ENCODE data around the gene ASAP2.

ASAP2 gene

GRCh38 chr2:9364791-9365497 is 158.3 kb downstream of the ASAP2 start:
- Histone ChIP-seq H3K27ac (ENCODE audit: low read length) (no peak overlapping the region), H3K4me3 (ENCODE audit: low read depth in 1 of 2, low read length in 2 of 2) (no peak overlapping the region), H3K4me1 (ENCODE audit: control insufficient read depth in 1 of 2, insufficient read depth in 2 of 2, low read length in 2 of 2) (no peaks in the 10 kb centered on the region), H3K9me3 (ENCODE audit: control insufficient read depth in 1 of 2, low read length in 2 of 2) (no peaks in the 10 kb centered on the region), H3K27me3 (ENCODE audit: low read depth, low read length) (no peaks in the 10 kb centered on the region), H3K36me3 (ENCODE audit: control insufficient read depth in 1 of 2, insufficient read depth in 2 of 2, low read length in 2 of 2) (peaks cover 34 to 38% of the 10 kb centered on the region in 2 donors)

- no peak overlapping the region for H3K27ac ChIP-seq (ENCODE audit: low read length)
- no peaks in the 10 kb centered on the region for H3K4me1 ChIP-seq (ENCODE audit: control insufficient read depth in 1 of 2, insufficient read depth in 2 of 2, low read length in 2 of 2)
- H3K4me3 ChIP-seq (ENCODE audit: low read depth in 1 of 2, low read length in 2 of 2), result no peak overlapping the region
- peaks cover 33 to 38% of the 10 kb centered on the region in 2 donors for H3K36me3 ChIP-seq (ENCODE audit: control insufficient read depth in 1 of 2, insufficient read depth in 2 of 2, low read length in 2 of 2)
- no peaks in the 10 kb centered on the region for H3K9me3 ChIP-seq (ENCODE audit: control insufficient read depth in 1 of 2, low read length in 2 of 2)
- no peaks in the 10 kb centered on the region for H3K27me3 ChIP-seq (ENCODE audit: low read depth, low read length)
Observed at GRCh38 chr2:9365498-9366019, 158.9 kb downstream of the ASAP2 start.

- H3K27me3 ChIP-seq (ENCODE audit: low read depth, low read length), result no peaks in the 10 kb centered on the region
- H3K4me1 ChIP-seq (ENCODE audit: control insufficient read depth in 1 of 2, insufficient read depth in 2 of 2, low read length in 2 of 2), result no peaks in the 10 kb centered on the region
- no peaks in the 10 kb centered on the region for H3K9me3 ChIP-seq (ENCODE audit: control insufficient read depth in 1 of 2, low read length in 2 of 2)
- no peak overlapping the region for H3K27ac ChIP-seq (ENCODE audit: low read length)
- no peak overlapping the region for H3K4me3 ChIP-seq (ENCODE audit: low read depth in 1 of 2, low read length in 2 of 2)
- peaks cover 38% of the 10 kb centered on the region in 2 donors for H3K36me3 ChIP-seq (ENCODE audit: control insufficient read depth in 1 of 2, insufficient read depth in 2 of 2, low read length in 2 of 2)
Observed at GRCh38 chr2:9366026-9366425, 159.4 kb downstream of the ASAP2 start.

DNA sequence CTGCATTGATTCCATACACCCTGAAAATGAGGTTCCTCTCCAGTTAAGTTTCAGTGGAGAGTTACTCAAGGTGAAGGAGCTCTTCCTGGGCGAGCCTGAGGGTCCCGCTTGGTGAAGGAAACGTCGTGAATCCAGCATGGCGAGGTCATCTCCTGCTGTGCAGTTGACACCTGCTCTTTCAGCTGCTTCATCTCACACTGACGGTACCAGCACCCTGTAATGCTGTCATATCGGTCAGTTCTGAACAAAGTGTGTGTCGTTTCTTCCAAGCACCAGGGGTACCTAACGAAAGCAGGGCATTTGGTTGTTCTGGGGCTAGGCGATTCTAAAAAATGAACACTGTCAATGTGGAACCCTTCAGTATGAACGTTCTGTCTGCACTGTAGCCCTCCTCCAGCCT is 164.1 kb downstream of the ASAP2 start:
- Histone ChIP-seq H3K9me3 (ENCODE audit: control insufficient read depth in 1 of 2, low read length in 2 of 2) (no peaks in the 10 kb centered on the region), H3K27ac (ENCODE audit: low read length) (no peak overlapping the region), H3K4me3 (ENCODE audit: low read depth in 1 of 2, low read length in 2 of 2) (no peak overlapping the region), H3K36me3 (ENCODE audit: control insufficient read depth in 1 of 2, insufficient read depth in 2 of 2, low read length in 2 of 2) (peaks cover 33 to 48% of the 10 kb centered on the region in 2 donors), H3K4me1 (ENCODE audit: control insufficient read depth in 1 of 2, insufficient read depth in 2 of 2, low read length in 2 of 2) (no peaks in the 10 kb centered on the region), H3K27me3 (ENCODE audit: low read depth, low read length) (no peaks in the 10 kb centered on the region)

GRCh38 chr2:9373047-9373446 is 166.4 kb downstream of the ASAP2 start:
- Histone ChIP-seq H3K4me1 (ENCODE audit: control insufficient read depth in 1 of 2, insufficient read depth in 2 of 2, low read length in 2 of 2) (peaks cover 0 to 7% of the 10 kb centered on the region in 2 donors), H3K36me3 (ENCODE audit: control insufficient read depth in 1 of 2, insufficient read depth in 2 of 2, low read length in 2 of 2) (peaks cover 25 to 38% of the 10 kb centered on the region in 2 donors), H3K9me3 (ENCODE audit: control insufficient read depth in 1 of 2, low read length in 2 of 2) (no peaks in the 10 kb centered on the region), H3K4me3 (ENCODE audit: low read depth in 1 of 2, low read length in 2 of 2) (no peak overlapping the region), H3K27ac (ENCODE audit: low read length) (no peak overlapping the region), H3K27me3 (ENCODE audit: low read depth, low read length) (no peaks in the 10 kb centered on the region)

DNA sequence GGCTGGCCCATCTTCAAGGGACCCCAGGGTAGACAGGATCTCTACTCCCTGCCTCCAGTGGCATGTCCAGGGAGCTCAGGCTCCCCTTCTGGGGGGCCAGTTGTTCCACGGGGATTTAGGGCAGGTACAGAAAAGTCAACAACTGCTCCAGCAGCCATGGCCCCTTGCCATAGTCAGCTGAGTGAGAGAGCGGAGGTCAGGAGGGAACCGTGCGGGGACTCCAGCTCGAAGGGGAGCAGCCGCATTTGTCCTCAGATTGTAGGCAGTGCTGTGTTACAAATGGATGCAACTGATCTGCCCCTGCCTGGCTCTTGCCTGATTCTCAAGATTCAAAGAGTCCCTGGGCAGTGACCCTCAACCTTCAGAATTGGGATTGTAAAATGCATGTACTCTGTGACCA is 166.9 kb downstream of the ASAP2 start:
- no peak overlapping the region for H3K27ac ChIP-seq (ENCODE audit: low read length)
- H3K4me1 ChIP-seq (ENCODE audit: control insufficient read depth in 1 of 2, insufficient read depth in 2 of 2, low read length in 2 of 2), result peaks cover 0 to 8% of the 10 kb centered on the region in 2 donors

DNA sequence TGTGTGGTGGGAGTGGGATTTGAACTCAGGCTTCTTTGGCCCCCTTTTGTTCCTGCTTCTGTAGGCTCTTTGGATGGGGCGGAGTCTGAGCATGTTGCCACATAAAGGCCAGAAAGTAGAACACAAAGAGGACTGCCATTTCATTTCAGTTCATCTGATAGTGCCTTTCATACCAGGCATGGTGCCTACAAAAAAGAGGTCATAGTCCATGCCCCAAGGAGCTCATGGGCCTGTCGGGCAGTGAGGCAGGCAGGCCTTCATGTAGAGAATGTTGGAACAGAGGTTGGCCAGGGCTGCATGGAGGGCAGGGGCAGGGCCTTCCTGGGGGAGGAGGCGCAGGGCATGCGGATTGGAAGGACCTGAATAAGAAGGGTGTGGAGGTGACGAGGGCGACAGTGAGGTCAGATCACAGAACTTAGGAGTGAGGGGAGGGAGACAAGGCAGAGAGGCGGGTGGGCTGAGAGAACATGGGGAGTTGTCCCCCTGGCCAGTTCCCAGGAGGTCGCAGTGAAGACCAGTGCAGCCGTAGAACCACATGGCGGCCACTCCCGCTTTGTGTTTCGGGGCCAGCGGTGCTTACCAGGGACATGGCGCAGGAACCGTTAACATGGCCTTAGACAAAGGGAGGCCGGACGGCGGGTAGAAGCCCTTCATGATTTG is 167.6 kb downstream of the ASAP2 start:
- no peaks in the 10 kb centered on the region for H3K27me3 ChIP-seq (ENCODE audit: low read depth, low read length)
- H3K27ac ChIP-seq (ENCODE audit: low read length), result no peak overlapping the region
- no peak overlapping the region for H3K4me3 ChIP-seq (ENCODE audit: low read depth in 1 of 2, low read length in 2 of 2)
- H3K9me3 ChIP-seq (ENCODE audit: control insufficient read depth in 1 of 2, low read length in 2 of 2), result no peaks in the 10 kb centered on the region
- H3K4me1 ChIP-seq (ENCODE audit: control insufficient read depth in 1 of 2, insufficient read depth in 2 of 2, low read length in 2 of 2), result peaks cover 0 to 8% of the 10 kb centered on the region in 2 donors
- H3K36me3 ChIP-seq (ENCODE audit: control insufficient read depth in 1 of 2, insufficient read depth in 2 of 2, low read length in 2 of 2), result peaks cover 22 to 38% of the 10 kb centered on the region in 2 donors

More for the DNA sequence above, 166.9 kb downstream of the ASAP2 start:
- peaks cover 23 to 38% of the 10 kb centered on the region in 2 donors for H3K36me3 ChIP-seq (ENCODE audit: control insufficient read depth in 1 of 2, insufficient read depth in 2 of 2, low read length in 2 of 2)
- H3K4me3 ChIP-seq (ENCODE audit: low read depth in 1 of 2, low read length in 2 of 2), result no peak overlapping the region
- H3K27me3 ChIP-seq (ENCODE audit: low read depth, low read length), result no peaks in the 10 kb centered on the region
- H3K9me3 ChIP-seq (ENCODE audit: control insufficient read depth in 1 of 2, low read length in 2 of 2), result no peaks in the 10 kb centered on the region

GRCh38 chr2:9375857-9376428 is 169.3 kb downstream of the ASAP2 start:
- no peaks in the 10 kb centered on the region for H3K27me3 ChIP-seq (ENCODE audit: low read depth, low read length)

GRCh38 chr2:9377461-9378097 is 171.0 kb downstream of the ASAP2 start:
- H3K4me3 ChIP-seq (ENCODE audit: low read depth in 1 of 2, low read length in 2 of 2), result no peak overlapping the region
- H3K4me1 ChIP-seq (ENCODE audit: control insufficient read depth in 1 of 2, insufficient read depth in 2 of 2, low read length in 2 of 2), result peaks cover 0 to 8% of the 10 kb centered on the region in 2 donors
- H3K27me3 ChIP-seq (ENCODE audit: low read depth, low read length), result no peaks in the 10 kb centered on the region
- H3K36me3 ChIP-seq (ENCODE audit: control insufficient read depth in 1 of 2, insufficient read depth in 2 of 2, low read length in 2 of 2), result peaks cover 24 to 26% of the 10 kb centered on the region in 2 donors
- no peaks in the 10 kb centered on the region for H3K9me3 ChIP-seq (ENCODE audit: control insufficient read depth in 1 of 2, low read length in 2 of 2)
- no peak overlapping the region for H3K27ac ChIP-seq (ENCODE audit: low read length)

More at GRCh38 chr2:9375857-9376428, 169.3 kb downstream of the ASAP2 start:
- Histone ChIP-seq H3K4me1 (ENCODE audit: control insufficient read depth in 1 of 2, insufficient read depth in 2 of 2, low read length in 2 of 2) (peaks cover 0 to 8% of the 10 kb centered on the region in 2 donors), H3K27ac (ENCODE audit: low read length) (no peak overlapping the region), H3K36me3 (ENCODE audit: control insufficient read depth in 1 of 2, insufficient read depth in 2 of 2, low read length in 2 of 2) (peaks cover 23 to 26% of the 10 kb centered on the region in 2 donors), H3K9me3 (ENCODE audit: control insufficient read depth in 1 of 2, low read length in 2 of 2) (no peaks in the 10 kb centered on the region), H3K4me3 (ENCODE audit: low read depth in 1 of 2, low read length in 2 of 2) (no peak overlapping the region)

GRCh38 chr2:9378433-9379390 is 172.1 kb downstream of the ASAP2 start:
- H3K4me3 ChIP-seq (ENCODE audit: low read depth in 1 of 2, low read length in 2 of 2), result no peak overlapping the region
- peaks cover 0 to 8% of the 10 kb centered on the region in 2 donors for H3K4me1 ChIP-seq (ENCODE audit: control insufficient read depth in 1 of 2, insufficient read depth in 2 of 2, low read length in 2 of 2)
- no peaks in the 10 kb centered on the region for H3K9me3 ChIP-seq (ENCODE audit: control insufficient read depth in 1 of 2, low read length in 2 of 2)
- peaks cover 20 to 26% of the 10 kb centered on the region in 2 donors for H3K36me3 ChIP-seq (ENCODE audit: control insufficient read depth in 1 of 2, insufficient read depth in 2 of 2, low read length in 2 of 2)
- no peak overlapping the region for H3K27ac ChIP-seq (ENCODE audit: low read length)
- H3K27me3 ChIP-seq (ENCODE audit: low read depth, low read length), result no peaks in the 10 kb centered on the region
